ENCODE measurements around the gene RAB28. TPM values are rescaled to one million over a fixed set of nuclear protein-coding genes. Genes with fewer than 3 reads are reported as not detected.

Gene RAB28
- total and polyA plus RNA-seq, 9 of the 15 experiments (the other 6 are each of a cell fraction or from before 2014, with no cell fraction given): 6.7 to 40.4 (median 23.0) TPM

GRCh38 chr4:13368217-13368616 lies 115.9 kb downstream of the RAB28 start (continued):
- TF ChIP-seq ZBTB40 (IDR thresholded peaks at IDR 0.05) (no peak), ZBTB40 (CRISPR knock-in tag; IDR thresholded peaks at IDR 0.05) (no peak), TOE1 (IDR thresholded peaks at IDR 0.05; ENCODE audit: borderline replicate concordance) (no peak), TOE1 (CRISPR knock-in tag; IDR thresholded peaks at IDR 0.05; ENCODE audit: borderline replicate concordance, low read depth) (no peak), TBL1XR1 (IDR thresholded peaks at IDR 0.05; ENCODE audit: low read length in 2 of 2) (peak in 1 of 2 experiments; percentile 79; a peak in 2 of 4 replicates), ZNF24 (IDR thresholded peaks at IDR 0.05) (0 out of 2 replicates have a peak, but pooled peaks have one; percentile 30), PHB2 (IDR thresholded peaks at IDR 0.05; ENCODE audit: low read depth) (no peak), ZNF146 (CRISPR knock-in tag; IDR thresholded peaks at IDR 0.05; ENCODE audit: unreplicated experiment) (no peak), ID3 (CRISPR knock-in tag; IDR thresholded peaks at IDR 0.05) (no peak), ID3 (tag; IDR thresholded peaks at IDR 0.05) (0 out of 2 replicates have a peak, but pooled peaks have one; percentile 45), FOXK2 (conservative IDR thresholded peaks at IDR 0.05 in 1 of 2, IDR thresholded peaks at IDR 0.05 in 1 of 2; ENCODE audit: low read depth in 2 of 2) (peak; percentile 46 to 65; a peak in 2 of 4 replicates), MCM5 (IDR thresholded peaks at IDR 0.05; ENCODE audit: low read depth) (no peak), FOSL1 (tag; conservative IDR thresholded peaks at IDR 0.05) (peak; percentile 22; the same call in 1 of the 2 replicates), CREB3L1 (IDR thresholded peaks at IDR 0.05; ENCODE audit: borderline replicate concordance, low read depth) (peak; percentile 29; the same call in 1 of the 2 replicates), GATA2 (CRISPR knock-in tag; IDR thresholded peaks at IDR 0.05) (peak; percentile 90), ZNF707 (CRISPR knock-in tag; conservative IDR thresholded peaks at IDR 0.05) (no peak), EZH2 (IDR thresholded peaks at IDR 0.05; ENCODE audit: borderline replicate concordance, low read depth, low read length) (no peak)
